Naive thymus-derived CD8-positive, alpha-beta T cell (primary cell): Measurements from ENCODE around the gene HPGDS. TPM values are rescaled to one million over a fixed set of nuclear protein-coding genes. Genes with fewer than 3 reads are reported as not detected.
A peak's percentile ranks its signal among the peaks of the same experiment; 100 is the strongest.
"Not testable (repeated sequence)": the region's sequence is repeated elsewhere in the genome, so short reads cannot be mapped to it uniquely, and the experiment has no call there.

Experiments used
- ATAC-seq, 2 donors: fragments of 150-1000 bp; cut with Tn5 transposase in 1 of 2; sonication (Bioruptor Pico), chemical (Tn5 transposase) in 1 of 2; 1 replicate in 1 of 2; 2 replicates in 1 of 2; pipeline ENCODE4 v1.10.0; 2021; ENCODE audit warnings: mild to moderate bottlenecking in 2 of 2, moderate library complexity in 2 of 2
- POLR2A ChIA-PET: fragments of 350-600 bp; sonication (Branson Sonifier 250); formaldehyde crosslinking; loops from one replicate; lab custom pipeline; 2021; ENCODE audit warnings: antibody characterized with exemption; lab: Charles Lee
- DNase-seq, 10 donors: peaks; one replicate each; pipeline versions ENCODE4 v3.0.0 to v3.0.0-alpha.2; 2020 to 2022
- H3K27ac Mint-ChIP-seq, 10 donors: one replicate each; pipeline ENCODE4 v1.8.0; 2020 to 2022; ENCODE audit warnings: mild to moderate bottlenecking in 10 of 10, mixed read lengths in 10 of 10, moderate library complexity in 4 of 10, inconsistent platforms in 1 of 10
- H3K27me3 Mint-ChIP-seq, 5 donors: one replicate each; pipeline ENCODE4 v1.8.0; 2021 to 2022; ENCODE audit warnings: mixed read lengths in 5 of 5
- H3K36me3 Mint-ChIP-seq, 3 donors: one replicate each; pipeline ENCODE4 v1.8.0; 2020 to 2022; ENCODE audit warnings: mixed read lengths in 3 of 3, mild to moderate bottlenecking in 2 of 3, inconsistent platforms in 1 of 3
- H3K4me1 Mint-ChIP-seq, 4 donors: one replicate each; pipeline ENCODE4 v1.8.0; 2021 to 2022; ENCODE audit warnings: mixed read lengths in 4 of 4
- H3K4me3 Mint-ChIP-seq, 10 donors: one replicate each; pipeline ENCODE4 v1.8.0; 2020 to 2022; ENCODE audit warnings: mild to moderate bottlenecking in 10 of 10, mixed read lengths in 10 of 10, moderate library complexity in 6 of 10, inconsistent platforms in 1 of 10
- H3K9me3 Mint-ChIP-seq, 9 donors: one replicate each; pipeline ENCODE4 v1.8.0; 2020 to 2022; ENCODE audit warnings: mixed read lengths in 9 of 9, mild to moderate bottlenecking in 3 of 9, inconsistent platforms in 1 of 9, moderate library complexity in 1 of 9
- polyA plus RNA-seq, 3 donors: library from polyadenylated mRNA; unstranded; fragments of 300-500 nt; fragmentation: Illumina TruSeq; gene quantifications; one replicate each; pipeline ENCODE4 v1.2.3, GENCODE V29; 2021
- total RNA-seq, 8 experiments: library from RNA in 2 of 8; stranded (reverse) in 2 of 8; gene quantifications; one replicate each; pipeline ENCODE4 v1.2.3 and lab custom pipeline; 2021 to 2026

Gene HPGDS
- total and polyA plus RNA-seq, 5 experiments from 2014 or later = 0.11 TPM; not detected in 4

GRCh38 chr4:94336303-94336702 is 6.3 kb downstream of the HPGDS start:
- Mint-ChIP-seq H3K4me3 (no peak overlapping the region), H3K27ac (no peak overlapping the region), H3K27me3 (no peaks in the 10 kb centered on the region), H3K36me3 (no peaks in the 10 kb centered on the region), H3K9me3 (no peaks in the 10 kb centered on the region), H3K4me1 (peaks cover 6 to 16% (median 14%) of the 10 kb centered on the region in 4 donors)
- DNase-seq (no peak), ATAC-seq (no peak)
- POLR2A ChIA-PET = no interaction called here

GRCh38 chr4:94334962-94335361 is 7.7 kb downstream of the HPGDS start:
- POLR2A ChIA-PET = no interaction called here
- Mint-ChIP-seq H3K27me3 (peaks cover 0 to under 1% (median 0%) of the 10 kb centered on the region in 5 donors), H3K4me1 (peaks cover 6 to 16% (median 14%) of the 10 kb centered on the region in 4 donors), H3K36me3 (no peaks in the 10 kb centered on the region), H3K9me3 (no peaks in the 10 kb centered on the region), H3K4me3 (no peak overlapping the region), H3K27ac (no peak overlapping the region)
- ATAC-seq (no peak), DNase-seq (no peak)

GRCh38 chr4:94334476-94334875 is 8.2 kb downstream of the HPGDS start:
- ATAC-seq (no peak), DNase-seq (no peak)
- H3K4me3 Mint-ChIP-seq = no peak overlapping the region
- no peaks in the 10 kb centered on the region for H3K36me3 Mint-ChIP-seq
- no peak overlapping the region for H3K27ac Mint-ChIP-seq
- no peaks in the 10 kb centered on the region for H3K9me3 Mint-ChIP-seq
- H3K4me1 Mint-ChIP-seq = peaks cover 2 to 11% (median 9%) of the 10 kb centered on the region in 4 donors
- POLR2A ChIA-PET = no interaction called here
- peaks cover 0 to 3% (median 0%) of the 10 kb centered on the region in 5 donors for H3K27me3 Mint-ChIP-seq

DNA sequence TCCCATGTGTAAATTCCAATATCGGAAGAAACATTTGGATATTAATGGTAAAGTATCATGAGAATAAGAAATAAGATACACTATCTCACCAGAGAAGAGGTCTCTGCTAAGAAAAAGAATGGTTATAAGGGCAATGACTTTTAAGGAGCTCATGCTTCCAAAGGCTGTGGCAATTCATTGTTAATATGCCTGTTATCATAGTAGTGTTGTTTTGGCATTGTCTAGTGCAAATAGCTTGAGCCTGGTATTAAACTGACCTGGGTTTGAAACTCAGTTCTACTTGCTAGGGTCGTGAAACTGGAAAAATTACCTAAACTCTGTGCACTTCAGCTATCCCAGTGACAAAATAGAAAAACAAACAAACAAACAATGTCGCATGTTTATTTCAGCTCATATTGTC is 8.8 kb downstream of the HPGDS start:
- Mint-ChIP-seq H3K36me3 (no peaks in the 10 kb centered on the region), H3K9me3 (no peaks in the 10 kb centered on the region), H3K27ac (no peak overlapping the region), H3K27me3 (peaks cover 0 to 3% (median 0%) of the 10 kb centered on the region in 5 donors), H3K4me1 (peaks cover 0 to 6% (median 4%) of the 10 kb centered on the region in 4 donors), H3K4me3 (no peak overlapping the region)
- ATAC-seq (no peak), DNase-seq (no peak)
- POLR2A ChIA-PET = no interaction called here

DNA sequence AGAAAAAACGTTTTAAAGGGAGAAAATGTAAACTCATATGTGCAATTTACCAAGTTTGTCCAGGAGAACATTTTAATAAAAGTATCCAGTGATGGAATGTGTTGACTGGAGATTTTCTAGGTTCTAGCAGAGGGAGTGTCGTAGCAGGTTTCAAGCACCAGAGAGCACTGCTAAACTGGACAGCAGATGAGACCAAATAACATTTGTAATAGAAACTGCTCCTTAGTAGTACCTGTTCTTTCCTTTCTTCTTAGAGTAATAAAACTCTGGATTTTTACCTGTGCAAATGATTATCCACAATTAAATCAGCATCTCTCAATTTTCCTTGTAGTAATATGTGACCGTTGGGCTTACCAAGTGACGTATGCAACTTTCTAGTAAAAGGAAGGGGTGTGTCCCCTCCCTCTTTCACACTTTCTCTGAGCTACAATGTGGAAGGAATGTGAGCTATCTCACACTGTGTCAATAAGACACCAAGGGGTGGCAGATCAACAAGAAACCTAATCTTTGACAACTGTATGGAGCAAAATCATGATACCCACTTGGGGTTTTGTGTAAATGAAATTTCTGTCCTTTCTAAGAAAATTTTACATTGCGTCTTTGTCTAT is 9.5 kb downstream of the HPGDS start:
- ATAC-seq = no peak
- Mint-ChIP-seq H3K4me3 (no peak overlapping the region), H3K36me3 (peaks cover 0 to 2% (median 0%) of the 10 kb centered on the region in 3 donors), H3K27me3 (peaks cover 0 to 3% (median 0%) of the 10 kb centered on the region in 5 donors), H3K4me1 (no peaks in the 10 kb centered on the region), H3K9me3 (peaks cover 0 to 2% (median 1%) of the 10 kb centered on the region in 9 donors), H3K27ac (no peak overlapping the region)
- POLR2A ChIA-PET = no interaction called here
- DNase-seq = no peak

- POLR2A ChIA-PET = no interaction called here
- H3K27me3 Mint-ChIP-seq = peaks cover 0 to 3% (median 0%) of the 10 kb centered on the region in 5 donors
- no peak overlapping the region for H3K4me3 Mint-ChIP-seq
- DNase-seq = no peak
- H3K9me3 Mint-ChIP-seq = peaks cover 4 to 25% (median 17%) of the 10 kb centered on the region in 9 donors
- H3K27ac Mint-ChIP-seq = no peak overlapping the region
- H3K36me3 Mint-ChIP-seq = peaks cover 0 to 17% (median 12%) of the 10 kb centered on the region in 3 donors
- H3K4me1 Mint-ChIP-seq = no peaks in the 10 kb centered on the region
- no peak for ATAC-seq
These were observed 12.7 kb downstream of the HPGDS start for GRCh38 chr4:94329933-94330332.

DNA sequence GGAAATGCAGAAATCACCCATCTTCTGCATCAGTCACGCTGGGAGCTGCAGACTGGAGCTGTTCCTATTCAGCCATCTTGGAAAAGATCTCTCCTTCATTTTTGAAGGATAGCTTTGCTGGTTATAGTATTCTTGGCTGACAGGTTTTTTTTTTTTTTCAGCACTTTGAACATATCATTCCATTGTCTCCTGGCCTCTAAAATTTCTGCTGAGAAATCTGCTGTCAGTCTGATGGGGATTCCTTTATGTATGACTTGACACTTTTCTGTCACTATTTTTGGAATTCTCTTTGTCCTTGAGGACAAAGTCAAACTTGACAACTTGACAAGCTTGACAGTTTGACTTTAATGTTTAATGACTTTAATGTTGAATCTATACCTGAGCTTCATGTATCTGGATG is 16.8 kb downstream of the HPGDS start:
- peaks cover 4 to 48% (median 35%) of the 10 kb centered on the region in 9 donors for H3K9me3 Mint-ChIP-seq

DNA sequence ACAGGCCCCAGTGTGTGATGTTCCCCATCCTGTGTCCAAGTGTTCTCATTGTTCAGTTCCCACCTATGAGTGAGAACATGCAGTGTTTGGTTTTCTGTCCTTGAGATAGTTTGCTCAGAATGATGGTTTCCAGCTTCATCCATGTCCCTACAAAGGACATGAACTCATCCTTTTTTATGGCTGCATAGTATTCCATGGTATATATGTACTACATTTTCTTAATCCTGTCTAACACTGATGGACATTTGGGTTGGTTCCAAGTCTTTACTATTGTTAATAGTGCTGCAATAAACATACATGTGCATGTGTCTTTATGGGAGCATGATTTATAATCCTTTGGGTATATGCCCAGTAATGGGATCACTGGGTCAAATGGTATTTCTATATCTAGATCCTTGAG is 22.7 kb downstream of the HPGDS start:
- peaks cover 0 to 42% (median 28%) of the 10 kb centered on the region in 9 donors for H3K9me3 Mint-ChIP-seq
- H3K36me3 Mint-ChIP-seq = peaks cover 0 to 29% (median 16%) of the 10 kb centered on the region in 3 donors
- H3K4me1 Mint-ChIP-seq, POLR2A ChIA-PET, ATAC-seq, H3K4me3 Mint-ChIP-seq, H3K27me3 Mint-ChIP-seq, DNase-seq, H3K27ac Mint-ChIP-seq: not testable (repeated sequence)

More for the DNA sequence above, 16.8 kb downstream of the HPGDS start:
- ATAC-seq (no peak), DNase-seq (no peak)
- H3K27me3 Mint-ChIP-seq = peaks cover 0 to 5% (median 3%) of the 10 kb centered on the region in 5 donors
- peaks cover 0 to 31% (median 26%) of the 10 kb centered on the region in 3 donors for H3K36me3 Mint-ChIP-seq
- no peaks in the 10 kb centered on the region for H3K4me1 Mint-ChIP-seq
- H3K4me3 Mint-ChIP-seq = no peak overlapping the region
- POLR2A ChIA-PET = no interaction called here
- no peak overlapping the region for H3K27ac Mint-ChIP-seq

DNA sequence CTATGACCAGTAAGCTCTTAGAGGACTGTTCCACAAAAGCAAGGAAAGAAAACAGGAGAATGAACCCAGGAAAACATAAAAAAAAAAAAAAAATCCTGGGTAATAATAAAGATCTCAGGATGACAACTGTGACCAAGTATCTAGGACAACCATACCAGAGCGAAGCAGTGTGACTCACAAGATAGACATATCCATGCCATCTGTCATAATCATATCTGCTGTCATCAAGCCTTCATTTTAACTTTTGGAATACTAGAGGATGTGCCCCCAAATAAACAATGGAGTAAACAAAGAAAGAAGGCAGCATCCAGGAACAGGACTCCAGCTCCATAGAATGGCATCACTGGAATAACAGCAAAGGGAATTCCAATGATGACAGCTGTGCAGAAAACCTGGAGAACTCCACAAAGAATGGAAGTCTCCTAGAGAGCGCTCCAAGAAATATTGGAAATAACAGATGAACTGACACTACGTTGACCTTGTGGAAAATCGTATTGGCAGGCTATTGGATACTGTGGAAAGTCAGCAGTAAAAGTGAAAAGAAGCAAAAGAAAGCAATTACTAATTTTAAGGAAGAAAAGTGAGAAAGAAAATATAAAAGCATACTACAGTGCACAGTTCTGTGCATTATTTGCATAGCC is 35.3 kb downstream of the HPGDS start:
- H3K9me3 Mint-ChIP-seq = peaks cover 0 to 6% (median 0%) of the 10 kb centered on the region in 9 donors
- no peak for DNase-seq
- H3K27me3 Mint-ChIP-seq = peaks cover 0 to under 1% (median 0%) of the 10 kb centered on the region in 5 donors
- H3K36me3 Mint-ChIP-seq = peaks cover 0 to 3% (median 0%) of the 10 kb centered on the region in 3 donors
- no peak for ATAC-seq
- POLR2A ChIA-PET = no interaction called here
- no peaks in the 10 kb centered on the region for H3K4me1 Mint-ChIP-seq
- no peak overlapping the region for H3K4me3 Mint-ChIP-seq
- H3K27ac Mint-ChIP-seq = no peak overlapping the region

- Mint-ChIP-seq H3K36me3 (peaks cover 0 to 3% (median 0%) of the 10 kb centered on the region in 3 donors), H3K4me3 (no peak overlapping the region), H3K27me3 (no peaks in the 10 kb centered on the region), H3K27ac (no peak overlapping the region), H3K4me1 (no peaks in the 10 kb centered on the region), H3K9me3 (peaks cover 0 to 6% (median 0%) of the 10 kb centered on the region in 9 donors)
- ATAC-seq (no peak), DNase-seq (no peak)
- POLR2A ChIA-PET = no interaction called here
These were observed 35.9 kb downstream of the HPGDS start for GRCh38 chr4:94306713-94307112.

GRCh38 chr4:94305466-94306225 is 37.0 kb downstream of the HPGDS start:
- Mint-ChIP-seq H3K4me3 (no peak overlapping the region), H3K4me1 (no peaks in the 10 kb centered on the region), H3K27ac (no peak overlapping the region), H3K9me3 (peaks cover 0 to 4% (median 0%) of the 10 kb centered on the region in 9 donors), H3K27me3 (no peaks in the 10 kb centered on the region), H3K36me3 (peaks cover 0 to 3% (median 0%) of the 10 kb centered on the region in 3 donors)
- ATAC-seq = no peak
- no peak for DNase-seq
- POLR2A ChIA-PET = no interaction called here

DNA sequence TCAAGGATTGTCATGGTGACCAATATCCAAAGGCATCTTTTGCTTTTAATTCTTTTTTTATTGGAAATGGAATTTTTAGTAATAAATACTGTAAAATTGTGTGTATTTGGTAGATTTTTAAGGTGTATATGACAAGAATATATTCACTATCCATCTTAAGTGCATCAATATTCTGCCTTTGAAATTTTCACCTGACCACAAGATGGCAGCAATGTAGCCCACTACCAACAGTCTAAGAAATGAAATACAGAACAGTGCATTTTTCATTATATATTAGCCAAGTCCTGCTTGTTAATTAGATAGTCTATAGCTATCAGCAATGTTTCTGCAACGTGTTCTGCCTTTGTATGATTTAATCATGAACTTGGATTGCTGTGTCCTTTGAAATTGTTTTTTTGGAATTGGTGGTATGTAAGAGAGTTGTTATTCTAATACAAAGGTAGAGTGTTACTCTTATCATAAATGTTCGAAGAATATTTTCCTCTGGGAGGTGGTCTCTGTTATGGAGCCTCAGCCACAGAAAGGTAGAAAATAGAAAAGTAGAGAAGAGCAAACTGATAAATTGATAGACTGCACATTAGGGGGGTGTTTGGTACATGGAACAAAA is 38.2 kb downstream of the HPGDS start:
- DNase-seq = peak in 3 of 10 donors; percentile 7
- no peaks in the 10 kb centered on the region for H3K27me3 Mint-ChIP-seq
- H3K4me3 Mint-ChIP-seq = no peak overlapping the region
- no peaks in the 10 kb centered on the region for H3K4me1 Mint-ChIP-seq
- no peak overlapping the region for H3K27ac Mint-ChIP-seq
- POLR2A ChIA-PET = no interaction called here
- no peak for ATAC-seq
- H3K36me3 Mint-ChIP-seq = no peaks in the 10 kb centered on the region
- H3K9me3 Mint-ChIP-seq = no peaks in the 10 kb centered on the region
